ENCODE results near the gene WDR73. TPM values are rescaled to one million over a fixed set of nuclear protein-coding genes. Genes with fewer than 3 reads are reported as not detected.
"Not testable (repeated sequence)": the region's sequence is repeated elsewhere in the genome, so short reads cannot be mapped to it uniquely, and the experiment has no call there.

WDR73 gene
- total RNA-seq, 6 donors from 2014 or later = 21.5 to 138 (median 35.8) TPM

DNA sequence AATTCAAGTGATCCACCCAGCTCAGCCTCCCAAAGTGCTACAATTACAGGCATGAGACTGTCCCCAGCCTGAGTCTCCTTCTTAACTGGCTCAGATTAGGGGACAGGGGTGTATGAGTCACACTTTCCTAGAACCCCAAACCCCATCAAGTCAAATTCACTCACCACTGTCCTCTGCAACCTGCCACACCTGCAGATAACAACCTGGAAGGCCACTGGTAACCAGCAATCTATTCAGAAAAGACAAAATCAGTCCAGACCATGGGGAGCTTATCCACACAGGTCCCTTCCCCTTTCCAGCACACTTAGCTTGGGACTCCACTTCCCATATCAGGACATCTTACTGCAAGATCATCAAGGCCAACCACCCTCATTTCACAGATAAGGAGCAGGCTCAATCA, 6.4 kb downstream of the WDR73 start:
- Histone ChIP-seq H3K4me1 (peaks cover 2 to 23% (median 12%) of the 10 kb centered on the region in 4 donors), H3K4me3 (no peak overlapping the region), H3K27ac (no peak overlapping the region), H3K9me3 (no peaks in the 10 kb centered on the region), H3K36me3 (peaks cover 21 to 100% (median 80%) of the 10 kb centered on the region in 4 donors), H3K27me3 (no peaks in the 10 kb centered on the region)
- no peak for ATAC-seq (ENCODE audit: low FRiP score in 2 of 2)
- TF ChIP-seq POLR2A (IDR thresholded peaks at IDR 0.05) (no peak), EP300 (IDR thresholded peaks at IDR 0.05) (no peak), POLR2AphosphoS5 (IDR thresholded peaks at IDR 0.05) (no peak)
- TF ChIP-seq, protein P1, sequence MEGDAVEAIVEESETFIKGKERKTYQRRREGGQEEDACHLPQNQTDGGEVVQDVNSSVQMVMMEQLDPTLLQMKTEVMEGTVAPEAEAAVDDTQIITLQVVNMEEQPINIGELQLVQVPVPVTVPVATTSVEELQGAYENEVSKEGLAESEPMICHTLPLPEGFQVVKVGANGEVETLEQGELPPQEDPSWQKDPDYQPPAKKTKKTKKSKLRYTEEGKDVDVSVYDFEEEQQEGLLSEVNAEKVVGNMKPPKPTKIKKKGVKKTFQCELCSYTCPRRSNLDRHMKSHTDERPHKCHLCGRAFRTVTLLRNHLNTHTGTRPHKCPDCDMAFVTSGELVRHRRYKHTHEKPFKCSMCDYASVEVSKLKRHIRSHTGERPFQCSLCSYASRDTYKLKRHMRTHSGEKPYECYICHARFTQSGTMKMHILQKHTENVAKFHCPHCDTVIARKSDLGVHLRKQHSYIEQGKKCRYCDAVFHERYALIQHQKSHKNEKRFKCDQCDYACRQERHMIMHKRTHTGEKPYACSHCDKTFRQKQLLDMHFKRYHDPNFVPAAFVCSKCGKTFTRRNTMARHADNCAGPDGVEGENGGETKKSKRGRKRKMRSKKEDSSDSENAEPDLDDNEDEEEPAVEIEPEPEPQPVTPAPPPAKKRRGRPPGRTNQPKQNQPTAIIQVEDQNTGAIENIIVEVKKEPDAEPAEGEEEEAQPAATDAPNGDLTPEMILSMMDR (IDR thresholded peaks at IDR 0.05) = no peak
- DNase-seq = no peak

DNA sequence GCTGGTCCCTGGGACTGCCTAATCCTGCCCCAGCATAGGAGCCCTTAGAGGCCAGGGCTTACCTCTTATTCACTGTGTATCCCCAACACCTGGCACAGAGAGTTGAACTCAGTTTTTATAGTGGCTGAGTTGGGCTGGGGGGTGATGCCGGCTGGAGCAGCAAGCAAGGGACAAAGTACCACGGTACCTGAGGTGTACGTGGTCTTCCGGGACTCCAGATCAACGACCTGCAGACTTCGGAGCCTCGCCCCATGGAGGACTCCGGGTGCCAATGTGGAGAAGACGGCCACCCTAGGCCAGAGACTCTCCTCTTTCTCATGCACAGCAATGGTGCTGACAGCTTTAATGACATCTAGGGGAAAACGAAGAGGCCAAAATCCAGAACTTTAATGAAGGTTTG, 8.1 kb downstream of the WDR73 start:
- H3K4me3 ChIP-seq = no peak overlapping the region
- peaks cover 31 to 100% (median 89%) of the 10 kb centered on the region in 4 donors for H3K36me3 ChIP-seq
- no peak for DNase-seq
- H3K27ac ChIP-seq = no peak overlapping the region
- no peaks in the 10 kb centered on the region for H3K27me3 ChIP-seq
- H3K4me1 ChIP-seq = peaks cover 0 to 13% (median 8%) of the 10 kb centered on the region in 4 donors
- 96% methylated on average over 10 of the region's 10 CpGs for WGBS, 2 donors
- no peak for ATAC-seq (ENCODE audit: low FRiP score in 2 of 2)
- TF ChIP-seq POLR2A (IDR thresholded peaks at IDR 0.05) = no peak
- no peaks in the 10 kb centered on the region for H3K9me3 ChIP-seq

GRCh38 chr15:84645496-84645895, 8.6 kb downstream of the WDR73 start:
- TF ChIP-seq POLR2AphosphoS5 (IDR thresholded peaks at IDR 0.05) (no peak), POLR2A (IDR thresholded peaks at IDR 0.05) (no peak), EP300 (IDR thresholded peaks at IDR 0.05) (no peak)
- TF ChIP-seq, protein P1 (IDR thresholded peaks at IDR 0.05) = no peak
- 96 to 97% methylated on average over 4 to 10 of the region's 10 CpGs for WGBS, 2 donors
- DNase-seq = peak in 1 of 2 donors; percentile 40
- ATAC-seq (ENCODE audit: low FRiP score in 2 of 2) = no peak
- Histone ChIP-seq H3K4me1 (peaks cover 0 to 13% (median 8%) of the 10 kb centered on the region in 4 donors), H3K27ac (no peak overlapping the region), H3K9me3 (no peaks in the 10 kb centered on the region), H3K4me3 (no peak overlapping the region), H3K36me3 (peaks cover 32 to 100% (median 90%) of the 10 kb centered on the region in 4 donors), H3K27me3 (no peaks in the 10 kb centered on the region)

DNA sequence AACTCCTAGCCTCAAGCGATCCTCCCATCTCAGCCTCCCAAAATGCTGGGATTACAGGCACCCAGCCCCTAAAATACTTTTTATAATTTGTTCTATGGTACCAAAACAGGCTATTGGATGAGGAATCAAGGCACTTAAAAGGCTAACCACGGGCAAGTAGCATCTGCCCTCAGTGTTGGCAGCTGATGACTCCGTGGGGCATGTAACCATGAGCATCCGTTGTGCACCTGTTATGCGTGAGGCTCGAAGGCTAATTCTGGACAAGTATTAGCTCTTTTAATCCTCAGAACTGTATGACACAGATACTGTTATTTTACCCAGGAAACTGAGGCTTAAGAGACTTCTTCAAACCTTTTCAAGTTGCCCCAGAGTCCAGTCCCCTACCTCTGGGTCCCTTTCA, 10.2 kb downstream of the WDR73 start:
- peaks cover 0 to 6% (median 4%) of the 10 kb centered on the region in 4 donors for H3K4me1 ChIP-seq
- no peak for TF ChIP-seq POLR2AphosphoS5 (IDR thresholded peaks at IDR 0.05)
- TF ChIP-seq, protein P1 (IDR thresholded peaks at IDR 0.05) = no peak
- no peak for TF ChIP-seq POLR2A (IDR thresholded peaks at IDR 0.05)
- TF ChIP-seq EP300 (IDR thresholded peaks at IDR 0.05) = no peak
- no peaks in the 10 kb centered on the region for H3K9me3 ChIP-seq
- DNase-seq (no peak), ATAC-seq (ENCODE audit: low FRiP score in 2 of 2) (no peak)
- H3K4me3 ChIP-seq = no peak overlapping the region
- H3K27me3 ChIP-seq = no peaks in the 10 kb centered on the region
- H3K27ac ChIP-seq = no peak overlapping the region
- 91 to 93% methylated on average over 6 of the region's 6 CpGs for WGBS, 2 donors
- H3K36me3 ChIP-seq = peaks cover 33 to 100% (median 94%) of the 10 kb centered on the region in 4 donors

- H3K36me3 ChIP-seq = peaks cover 30 to 100% (median 90%) of the 10 kb centered on the region in 4 donors
- not testable (repeated sequence) for ATAC-seq (ENCODE audit: low FRiP score in 2 of 2); H3K27me3 ChIP-seq; DNase-seq; H3K9me3 ChIP-seq; H3K4me3 ChIP-seq; H3K27ac ChIP-seq; H3K4me1 ChIP-seq
- WGBS, 2 donors = 42 to 82% methylated on average over 2 of the region's 2 CpGs
These were observed 11.4 kb downstream of the WDR73 start for GRCh38 chr15:84642640-84643039.

GRCh38 chr15:84641871-84642270, 12.2 kb downstream of the WDR73 start:
- peaks cover 30 to 98% (median 88%) of the 10 kb centered on the region in 4 donors for H3K36me3 ChIP-seq
- not testable (repeated sequence) for H3K9me3 ChIP-seq; H3K4me1 ChIP-seq; ATAC-seq (ENCODE audit: low FRiP score in 2 of 2); H3K27ac ChIP-seq; DNase-seq; H3K27me3 ChIP-seq; H3K4me3 ChIP-seq
- 93 to 95% methylated on average over 6 to 9 of the region's 9 CpGs for WGBS, 2 donors

All from upper lobe of left lung (tissue), 6 donors.